Measurements from ENCODE around the gene BRSK2. TPM values are rescaled to one million over a fixed set of nuclear protein-coding genes. Genes with fewer than 3 reads are reported as not detected.
A peak's percentile ranks its signal among the peaks of the same experiment; 100 is the strongest.

BRSK2 gene
- total and polyA plus RNA-seq, 2 experiments from 2014 or later, result 0.11 TPM; not detected in 1

- no peak overlapping the region for H3K27ac ChIP-seq
- no peaks in the 10 kb centered on the region for H3K4me1 ChIP-seq (ENCODE audit: insufficient read depth)
- H3K9me3 ChIP-seq (ENCODE audit: low read depth), result no peaks in the 10 kb centered on the region
- H3F3A ChIP-seq (ENCODE audit: insufficient read depth), result no peaks in the 10 kb centered on the region
- H3K36me3 ChIP-seq (ENCODE audit: low read depth), result no peaks in the 10 kb centered on the region
- H3K79me2 ChIP-seq (ENCODE audit: insufficient read depth), result no peaks in the 10 kb centered on the region
- H4K20me1 ChIP-seq (ENCODE audit: insufficient read depth), result no peaks in the 10 kb centered on the region
- H2AFZ ChIP-seq, result no peak overlapping the region
- in situ Hi-C loops (cut with MboI), result no loop called here
- no peak overlapping the region for H3K9ac ChIP-seq
- TF ChIP-seq EZH2 (IDR thresholded peaks at IDR 0.05; ENCODE audit: insufficient read depth, poor library complexity, severe bottlenecking) (no peak), EZH2phosphoT487 (IDR thresholded peaks at IDR 0.05; ENCODE audit: insufficient read depth, low read depth) (no peak)
- 47 to 51% methylated on average over 23 to 30 of the region's 32 CpGs for WGBS, 2 experiments (ENCODE audit: low coverage in 1 of 2, low lambda C conversion rate in 2 of 2, missing lambda C conversion rate in 2 of 2)
- H3K4me3 ChIP-seq, result no peak overlapping the region
- no peak overlapping the region for H3K4me2 ChIP-seq (ENCODE audit: unreplicated experiment)
- no peaks in the 10 kb centered on the region for H3K9me2 ChIP-seq (ENCODE audit: insufficient read depth)
- no peak for DNase-seq
- H3K27me3 ChIP-seq (replicated peaks; ENCODE audit: insufficient read depth), result no peaks in the 10 kb centered on the region
These were observed 55.2 kb downstream of the BRSK2 start for GRCh38 chr11:1444823-1445422.

GRCh38 chr11:1445741-1446445 lies 56.2 kb downstream of the BRSK2 start:
- 79 to 80% methylated on average over 18 to 25 of the region's 30 CpGs for WGBS, 2 experiments (ENCODE audit: low coverage in 1 of 2, low lambda C conversion rate in 2 of 2, missing lambda C conversion rate in 2 of 2)
- no peaks in the 10 kb centered on the region for H3K36me3 ChIP-seq (ENCODE audit: low read depth)
- H3K4me2 ChIP-seq (ENCODE audit: unreplicated experiment), result no peak overlapping the region
- no peaks in the 10 kb centered on the region for H3K27me3 ChIP-seq (replicated peaks; ENCODE audit: insufficient read depth)
- H3K9me3 ChIP-seq (ENCODE audit: low read depth), result no peaks in the 10 kb centered on the region
- no peak overlapping the region for H3K9ac ChIP-seq
- H3K79me2 ChIP-seq (ENCODE audit: insufficient read depth), result no peaks in the 10 kb centered on the region
- no peak for TF ChIP-seq EZH2phosphoT487 (IDR thresholded peaks at IDR 0.05; ENCODE audit: insufficient read depth, low read depth)
- H3K4me1 ChIP-seq (ENCODE audit: insufficient read depth), result no peaks in the 10 kb centered on the region
- H4K20me1 ChIP-seq (ENCODE audit: insufficient read depth), result no peaks in the 10 kb centered on the region
- H3K9me2 ChIP-seq (ENCODE audit: insufficient read depth), result no peaks in the 10 kb centered on the region
- no peak overlapping the region for H3K27ac ChIP-seq
- no peak overlapping the region for H3K4me3 ChIP-seq
- in situ Hi-C loops (cut with MboI), result no loop called here
- peak; percentile 31 for DNase-seq
- no peaks in the 10 kb centered on the region for H3F3A ChIP-seq (ENCODE audit: insufficient read depth)
- no peak overlapping the region for H2AFZ ChIP-seq

GRCh38 chr11:1446623-1447022 lies 56.9 kb downstream of the BRSK2 start:
- H3K27me3 ChIP-seq (replicated peaks; ENCODE audit: insufficient read depth), result no peaks in the 10 kb centered on the region
- no peaks in the 10 kb centered on the region for H3K4me1 ChIP-seq (ENCODE audit: insufficient read depth)
- no peak for DNase-seq
- H2AFZ ChIP-seq, result no peak overlapping the region
- in situ Hi-C loops (cut with MboI), result no loop called here
- no peaks in the 10 kb centered on the region for H3K9me2 ChIP-seq (ENCODE audit: insufficient read depth)
- no peaks in the 10 kb centered on the region for H3K79me2 ChIP-seq (ENCODE audit: insufficient read depth)
- H3K27ac ChIP-seq, result no peak overlapping the region
- no peaks in the 10 kb centered on the region for H3K9me3 ChIP-seq (ENCODE audit: low read depth)
- no peak overlapping the region for H3K4me3 ChIP-seq
- no peak overlapping the region for H3K9ac ChIP-seq
- TF ChIP-seq EZH2 (IDR thresholded peaks at IDR 0.05; ENCODE audit: insufficient read depth, poor library complexity, severe bottlenecking), result no peak
- no peak for TF ChIP-seq EZH2phosphoT487 (IDR thresholded peaks at IDR 0.05; ENCODE audit: insufficient read depth, low read depth)
- 39 to 61% methylated on average over 3 to 9 of the region's 9 CpGs for WGBS, 2 experiments (ENCODE audit: low coverage in 1 of 2, low lambda C conversion rate in 2 of 2, missing lambda C conversion rate in 2 of 2)
- no peaks in the 10 kb centered on the region for H4K20me1 ChIP-seq (ENCODE audit: insufficient read depth)
- H3K4me2 ChIP-seq (ENCODE audit: unreplicated experiment), result no peak overlapping the region
- no peaks in the 10 kb centered on the region for H3K36me3 ChIP-seq (ENCODE audit: low read depth)
- H3F3A ChIP-seq (ENCODE audit: insufficient read depth), result no peaks in the 10 kb centered on the region

- no peaks in the 10 kb centered on the region for H4K20me1 ChIP-seq (ENCODE audit: insufficient read depth)
- TF ChIP-seq EZH2phosphoT487 (IDR thresholded peaks at IDR 0.05; ENCODE audit: insufficient read depth, low read depth), result no peak
- TF ChIP-seq EZH2 (IDR thresholded peaks at IDR 0.05; ENCODE audit: insufficient read depth, poor library complexity, severe bottlenecking), result no peak
- no peaks in the 10 kb centered on the region for H3K79me2 ChIP-seq (ENCODE audit: insufficient read depth)
- H3K4me1 ChIP-seq (ENCODE audit: insufficient read depth), result no peaks in the 10 kb centered on the region
- H3F3A ChIP-seq (ENCODE audit: insufficient read depth), result no peaks in the 10 kb centered on the region
- H3K9me3 ChIP-seq (ENCODE audit: low read depth), result no peaks in the 10 kb centered on the region
- no peaks in the 10 kb centered on the region for H3K36me3 ChIP-seq (ENCODE audit: low read depth)
- no peak overlapping the region for H3K27ac ChIP-seq
- no peaks in the 10 kb centered on the region for H3K9me2 ChIP-seq (ENCODE audit: insufficient read depth)
- no peak overlapping the region for H3K4me3 ChIP-seq
- no peak overlapping the region for H2AFZ ChIP-seq
- 73% methylated on average over 43 to 49 of the region's 49 CpGs for WGBS, 2 experiments (ENCODE audit: low coverage in 1 of 2, low lambda C conversion rate in 2 of 2, missing lambda C conversion rate in 2 of 2)
- DNase-seq, result no peak
- H3K4me2 ChIP-seq (ENCODE audit: unreplicated experiment), result no peak overlapping the region
- no peak overlapping the region for H3K9ac ChIP-seq
- in situ Hi-C loops (cut with MboI), result no loop called here
- H3K27me3 ChIP-seq (replicated peaks; ENCODE audit: insufficient read depth), result no peaks in the 10 kb centered on the region
These were observed 58.4 kb downstream of the BRSK2 start for GRCh38 chr11:1447845-1448825.

All from GM23248 (cell line).